GM19043 (cell line): Measurements from ENCODE around the gene GRIP1.

ENCODE experiments used
- ATAC-seq: cut with Tn5 transposase; IDR thresholded peaks from one replicate; pipeline ENCODE4 v1.9.1; 2021; ENCODE audit warnings: low read depth; ENCODE audit not compliant: unreplicated experiment

GRIP1 gene

GRCh38 chr12:66297923-66298322 lies 381.0 kb downstream of the GRIP1 start:
- no peak for ATAC-seq
